OCI-LY1 (cell line): ENCODE measurements around the gene DLX6.

ENCODE experiments used
- H2AFZ ChIP-seq: fragments of 200-600 bp; sonication (generic), shearing (Covaris generic); 2 replicates; pipeline ENCODE4 v1.6.0; 2014; ENCODE audit warnings: antibody characterized with exemption, mild to moderate bottlenecking, low read length
- H3F3A ChIP-seq: fragments of 200-600 bp; sonication (generic), shearing (Covaris generic); 2 replicates; pipeline ENCODE4 v1.6.0; 2014; ENCODE audit warnings: mild to moderate bottlenecking, antibody characterized with exemption, low read length, moderate library complexity; ENCODE audit not compliant: insufficient read depth
- H3K27ac ChIP-seq: fragments of 200-600 bp; sonication (generic); 2 replicates; pipeline ENCODE4 v1.5.1; 2014; ENCODE audit warnings: low read length, mixed run types, mild to moderate bottlenecking, low read depth; ENCODE audit not compliant: poor library complexity, severe bottlenecking
- H3K27me3 ChIP-seq: fragments of 200-600 bp; sonication (generic); 2 replicates; pipeline ENCODE4 v1.6.0; 2014; ENCODE audit warnings: antibody characterized with exemption, mild to moderate bottlenecking, low read length, moderate library complexity; ENCODE audit not compliant: insufficient read depth
- H3K36me3 ChIP-seq: fragments of 200-600 bp; sonication (generic); 2 replicates; pipeline ENCODE4 v1.6.1; 2014; ENCODE audit warnings: mild to moderate bottlenecking, antibody characterized with exemption, low read length, moderate library complexity, mixed read lengths; ENCODE audit not compliant: insufficient read depth
- H3K4me1 ChIP-seq: fragments of 200-600 bp; sonication (generic); 2 replicates; pipeline ENCODE4 v1.5.1; 2014; ENCODE audit warnings: mild to moderate bottlenecking, low read length, moderate library complexity; ENCODE audit not compliant: insufficient read depth, severe bottlenecking
- H3K4me2 ChIP-seq: fragments of 200-600 bp; sonication (generic), shearing (Covaris generic); 2 replicates; pipeline ENCODE4 v1.6.1; 2014; ENCODE audit warnings: low read length
- H3K4me3 ChIP-seq: fragments of 200-600 bp; sonication (generic); 2 replicates; pipeline ENCODE4 v1.5.1; 2014; ENCODE audit warnings: low read length, low read depth, mild to moderate bottlenecking, mixed read lengths; ENCODE audit not compliant: poor library complexity, severe bottlenecking
- H3K79me2 ChIP-seq: fragments of 200-600 bp; shearing (Covaris generic); 2 replicates; pipeline ENCODE4 v1.6.1; 2016; ENCODE audit warnings: mixed run types, low read length, mixed read lengths; ENCODE audit not compliant: insufficient read depth
- H3K9ac ChIP-seq: fragments of 200-600 bp; sonication (generic), shearing (Covaris generic); 2 replicates; pipeline ENCODE4 v1.6.1; 2014; ENCODE audit warnings: mild to moderate bottlenecking, low read length, mixed read lengths
- H3K9me2 ChIP-seq: fragments of 200-600 bp; sonication (generic), shearing (Covaris generic); 2 replicates; pipeline ENCODE4 v1.6.1; 2014; ENCODE audit warnings: low read depth, mild to moderate bottlenecking, low read length, mixed read lengths
- H3K9me3 ChIP-seq: fragments of 200-600 bp; shearing (Covaris generic); 2 replicates; pipeline ENCODE4 v1.6.1; 2014; ENCODE audit warnings: low read length, mixed read lengths
- H4K20me1 ChIP-seq: fragments of 200-600 bp; sonication (generic), shearing (Covaris generic); 2 replicates; pipeline ENCODE4 v1.6.0; 2016; ENCODE audit warnings: mild to moderate bottlenecking, low read length; ENCODE audit not compliant: insufficient read depth
- EZH2 ChIP-seq: fragments of 200-600 bp; sonication (generic), shearing (Covaris generic); IDR thresholded peaks from 2 replicates; pipeline ENCODE4 v1.8.0; 2017; ENCODE audit warnings: borderline replicate concordance, mixed run types, mild to moderate bottlenecking, antibody characterized with exemption, low read length, moderate library complexity, mixed read lengths
- TF ChIP-seq, protein P1 (sequence below): fragments of 200-600 bp; sonication (generic), shearing (Covaris generic); IDR thresholded peaks from 2 replicates; pipeline ENCODE4 v1.5.1; 2017; ENCODE audit warnings: mild to moderate bottlenecking, antibody characterized with exemption, low read length, moderate library complexity, mixed read lengths

DLX6 gene

DNA sequence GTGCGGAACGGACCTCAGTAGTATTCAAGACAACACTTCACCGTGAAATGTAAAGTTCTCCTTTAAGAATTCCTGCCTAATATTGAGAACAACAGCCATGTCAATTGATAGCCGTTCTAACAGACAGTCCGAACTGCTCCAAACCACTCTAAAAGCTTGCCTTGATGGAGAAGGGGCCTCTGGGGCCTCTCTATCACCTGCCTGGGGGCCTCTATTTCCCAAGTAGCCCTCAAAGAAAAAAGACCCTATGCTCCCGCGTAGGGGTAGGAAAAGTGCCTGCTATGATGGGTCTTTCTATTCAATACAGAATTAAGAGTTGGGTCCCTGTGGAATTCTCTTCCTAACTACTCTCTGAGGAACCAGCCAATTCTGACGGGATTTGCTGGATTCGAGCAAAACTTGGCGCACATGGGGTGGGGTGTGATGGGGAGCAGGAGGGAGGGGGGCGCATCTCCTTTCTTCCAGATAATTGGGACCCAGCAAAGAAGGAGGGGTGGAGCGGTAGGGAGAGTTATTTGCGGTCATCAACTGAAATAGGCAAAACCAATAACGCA is 8.3 kb upstream of the DLX6 start:
- H3K27me3 ChIP-seq, result peaks cover 12% of the 10 kb centered on the region; the same call in 1 of the 2 replicates
- H3K4me1 ChIP-seq, result no peaks in the 10 kb centered on the region
- no peaks in the 10 kb centered on the region for H4K20me1 ChIP-seq
- H3K36me3 ChIP-seq, result no peaks in the 10 kb centered on the region
- H3K4me2 ChIP-seq, result no peak overlapping the region
- H2AFZ ChIP-seq, result no peak overlapping the region
- no peaks in the 10 kb centered on the region for H3K9me2 ChIP-seq
- H3K9ac ChIP-seq, result no peak overlapping the region
- H3K79me2 ChIP-seq, result no peaks in the 10 kb centered on the region
- no peaks in the 10 kb centered on the region for H3F3A ChIP-seq
- no peak for TF ChIP-seq EZH2
- TF ChIP-seq, protein P1, sequence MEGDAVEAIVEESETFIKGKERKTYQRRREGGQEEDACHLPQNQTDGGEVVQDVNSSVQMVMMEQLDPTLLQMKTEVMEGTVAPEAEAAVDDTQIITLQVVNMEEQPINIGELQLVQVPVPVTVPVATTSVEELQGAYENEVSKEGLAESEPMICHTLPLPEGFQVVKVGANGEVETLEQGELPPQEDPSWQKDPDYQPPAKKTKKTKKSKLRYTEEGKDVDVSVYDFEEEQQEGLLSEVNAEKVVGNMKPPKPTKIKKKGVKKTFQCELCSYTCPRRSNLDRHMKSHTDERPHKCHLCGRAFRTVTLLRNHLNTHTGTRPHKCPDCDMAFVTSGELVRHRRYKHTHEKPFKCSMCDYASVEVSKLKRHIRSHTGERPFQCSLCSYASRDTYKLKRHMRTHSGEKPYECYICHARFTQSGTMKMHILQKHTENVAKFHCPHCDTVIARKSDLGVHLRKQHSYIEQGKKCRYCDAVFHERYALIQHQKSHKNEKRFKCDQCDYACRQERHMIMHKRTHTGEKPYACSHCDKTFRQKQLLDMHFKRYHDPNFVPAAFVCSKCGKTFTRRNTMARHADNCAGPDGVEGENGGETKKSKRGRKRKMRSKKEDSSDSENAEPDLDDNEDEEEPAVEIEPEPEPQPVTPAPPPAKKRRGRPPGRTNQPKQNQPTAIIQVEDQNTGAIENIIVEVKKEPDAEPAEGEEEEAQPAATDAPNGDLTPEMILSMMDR, result no peak
- H3K4me3 ChIP-seq, result no peak overlapping the region
- no peaks in the 10 kb centered on the region for H3K9me3 ChIP-seq
- no peak overlapping the region for H3K27ac ChIP-seq

DNA sequence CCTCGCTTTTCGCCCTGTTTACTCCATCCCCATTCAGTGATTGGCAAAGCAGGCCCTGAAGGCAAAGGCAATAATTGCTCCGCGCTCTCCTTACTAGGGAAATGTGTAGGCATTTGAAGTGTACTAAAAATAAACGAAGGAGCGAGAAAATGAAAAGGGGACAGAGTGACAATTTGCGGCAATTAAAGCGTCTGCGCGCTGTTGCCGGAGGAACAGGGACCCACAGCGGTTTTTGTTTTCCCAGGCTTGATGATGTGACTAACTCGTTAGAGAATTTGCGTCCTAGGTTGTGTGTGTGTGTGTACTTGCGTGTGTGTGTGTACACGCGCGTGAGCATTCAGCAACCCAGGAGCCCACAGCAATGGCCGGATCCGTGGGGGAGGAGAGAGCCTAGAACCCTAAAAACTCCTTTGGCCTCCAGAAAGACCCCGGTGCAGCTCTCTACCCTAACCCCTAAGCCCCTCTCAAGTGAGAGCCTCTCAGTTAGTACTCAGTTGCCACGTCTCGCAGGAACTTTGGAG is 7.8 kb upstream of the DLX6 start:
- H2AFZ ChIP-seq, result no peak overlapping the region
- H3K27me3 ChIP-seq, result peaks cover 12% of the 10 kb centered on the region; the same call in 1 of the 2 replicates
- no peaks in the 10 kb centered on the region for H3K79me2 ChIP-seq
- H3K9me2 ChIP-seq, result no peaks in the 10 kb centered on the region
- no peak overlapping the region for H3K4me3 ChIP-seq
- H3K9me3 ChIP-seq, result no peaks in the 10 kb centered on the region
- no peaks in the 10 kb centered on the region for H4K20me1 ChIP-seq
- H3K4me2 ChIP-seq, result no peak overlapping the region
- H3K9ac ChIP-seq, result no peak overlapping the region
- no peak overlapping the region for H3K27ac ChIP-seq
- H3K36me3 ChIP-seq, result no peaks in the 10 kb centered on the region
- no peak for TF ChIP-seq EZH2
- TF ChIP-seq, protein P1, result no peak
- H3F3A ChIP-seq, result no peaks in the 10 kb centered on the region
- H3K4me1 ChIP-seq, result no peaks in the 10 kb centered on the region

DNA sequence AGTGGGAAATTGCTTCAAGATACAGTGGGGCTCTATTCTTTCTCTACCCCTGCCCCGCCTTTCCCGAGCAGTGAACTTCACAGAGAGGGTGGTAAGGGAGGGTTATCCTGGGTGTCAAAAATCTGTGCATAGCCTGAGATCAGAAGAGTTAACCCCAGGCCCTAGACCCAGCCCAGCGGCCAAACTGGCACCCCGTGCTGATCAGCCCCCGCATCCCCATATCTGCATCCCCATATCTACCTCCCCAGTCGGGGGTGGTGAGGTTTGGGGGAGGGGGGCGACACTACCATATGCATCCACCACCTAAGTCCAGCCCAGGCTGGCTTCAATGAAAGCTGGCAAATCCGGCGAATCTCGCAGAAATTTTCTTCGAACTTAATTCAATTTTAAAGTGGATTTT is 7.0 kb upstream of the DLX6 start:
- Histone ChIP-seq H3K4me1 (no peaks in the 10 kb centered on the region), H3K27me3 (peaks cover 12% of the 10 kb centered on the region; the same call in 1 of the 2 replicates), H3K27ac (no peak overlapping the region), H3F3A (no peaks in the 10 kb centered on the region), H3K4me3 (no peak overlapping the region), H3K9ac (no peak overlapping the region), H3K79me2 (no peaks in the 10 kb centered on the region), H4K20me1 (no peaks in the 10 kb centered on the region), H2AFZ (no peak overlapping the region), H3K9me3 (no peaks in the 10 kb centered on the region), H3K9me2 (no peaks in the 10 kb centered on the region), H3K36me3 (no peaks in the 10 kb centered on the region), H3K4me2 (no peak overlapping the region)
- TF ChIP-seq, protein P1, result no peak
- TF ChIP-seq EZH2, result no peak
